ENCODE data around the gene C9orf78. TPM values are rescaled to one million over a fixed set of nuclear protein-coding genes. Genes with fewer than 3 reads are reported as not detected.

Gene C9orf78
- polyA plus RNA-seq, 1 donor (not counting 4 experiments of a cell fraction or from before 2014, with no cell fraction given), result 66.5 TPM

- FAIRE-seq, result no peak
Observed at GRCh38 chr9:129810788-129811187, 24.3 kb downstream of the C9orf78 start.

GRCh38 chr9:129810116-129810515 lies 25.0 kb downstream of the C9orf78 start:
- DNase-seq (ENCODE audit: low read depth, low spot score) (no peak), FAIRE-seq (no peak)
- no peak for TF ChIP-seq EZH2 (IDR thresholded peaks at IDR 0.05; ENCODE audit: low read length)
- TF ChIP-seq, protein P1, sequence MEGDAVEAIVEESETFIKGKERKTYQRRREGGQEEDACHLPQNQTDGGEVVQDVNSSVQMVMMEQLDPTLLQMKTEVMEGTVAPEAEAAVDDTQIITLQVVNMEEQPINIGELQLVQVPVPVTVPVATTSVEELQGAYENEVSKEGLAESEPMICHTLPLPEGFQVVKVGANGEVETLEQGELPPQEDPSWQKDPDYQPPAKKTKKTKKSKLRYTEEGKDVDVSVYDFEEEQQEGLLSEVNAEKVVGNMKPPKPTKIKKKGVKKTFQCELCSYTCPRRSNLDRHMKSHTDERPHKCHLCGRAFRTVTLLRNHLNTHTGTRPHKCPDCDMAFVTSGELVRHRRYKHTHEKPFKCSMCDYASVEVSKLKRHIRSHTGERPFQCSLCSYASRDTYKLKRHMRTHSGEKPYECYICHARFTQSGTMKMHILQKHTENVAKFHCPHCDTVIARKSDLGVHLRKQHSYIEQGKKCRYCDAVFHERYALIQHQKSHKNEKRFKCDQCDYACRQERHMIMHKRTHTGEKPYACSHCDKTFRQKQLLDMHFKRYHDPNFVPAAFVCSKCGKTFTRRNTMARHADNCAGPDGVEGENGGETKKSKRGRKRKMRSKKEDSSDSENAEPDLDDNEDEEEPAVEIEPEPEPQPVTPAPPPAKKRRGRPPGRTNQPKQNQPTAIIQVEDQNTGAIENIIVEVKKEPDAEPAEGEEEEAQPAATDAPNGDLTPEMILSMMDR (optimal IDR thresholded peaks at IDR 0.05 in 1 of 3, IDR thresholded peaks at IDR 0.05 in 1 of 3, conservative IDR thresholded peaks at IDR 0.05 in 1 of 3; ENCODE audit: extremely low read depth in 1 of 3, insufficient read depth in 2 of 3, low read length in 3 of 3), result no peak
- H3K4me3 ChIP-seq (ENCODE audit: control insufficient read depth in 2 of 3, extremely low read depth in 1 of 3, insufficient read depth in 2 of 3, low read depth in 1 of 3, low read length in 3 of 3), result no peak overlapping the region
- no peaks in the 10 kb centered on the region for H4K20me1 ChIP-seq (ENCODE audit: control insufficient read depth, extremely low read depth, insufficient read depth, low read length)
- no peak overlapping the region for H3K27ac ChIP-seq (ENCODE audit: control insufficient read depth, insufficient read depth, low read length)
- H3K9me3 ChIP-seq (ENCODE audit: control insufficient read depth, low read depth, low read length), result no peaks in the 10 kb centered on the region
- H3K36me3 ChIP-seq (ENCODE audit: control insufficient read depth in 2 of 2, extremely low read depth in 1 of 2, insufficient read depth in 2 of 2, low read length in 2 of 2), result peaks cover 26 to 30% of the 10 kb centered on the region in 2 experiments
- no peak overlapping the region for H2AFZ ChIP-seq (ENCODE audit: control insufficient read depth, low read length)
- H3K9me1 ChIP-seq (ENCODE audit: control insufficient read depth, extremely low read depth, insufficient read depth, low read length), result no peaks in the 10 kb centered on the region
- H3K9ac ChIP-seq (ENCODE audit: control insufficient read depth, extremely low read depth, insufficient read depth, low read length), result no peak overlapping the region
- dilution Hi-C loops (cut with MboI; ENCODE audit: extremely low pct_ligation_motif_present, low sequenced_read_pairs), result no loop called here
- no peaks in the 10 kb centered on the region for H3K4me1 ChIP-seq (ENCODE audit: control insufficient read depth, extremely low read depth, insufficient read depth, low read length)
- H3K79me2 ChIP-seq (ENCODE audit: control insufficient read depth, insufficient read depth, low read length), result peaks cover 1% of the 10 kb centered on the region
- H3K27me3 ChIP-seq (ENCODE audit: control insufficient read depth, extremely low read depth, insufficient read depth, low read length), result no peaks in the 10 kb centered on the region
- H3K4me2 ChIP-seq (ENCODE audit: control insufficient read depth, extremely low read depth, insufficient read depth, low read depth, low read length), result no peak overlapping the region

More at GRCh38 chr9:129810788-129811187, 24.3 kb downstream of the C9orf78 start:
- TF ChIP-seq, protein P1 (optimal IDR thresholded peaks at IDR 0.05 in 1 of 3, IDR thresholded peaks at IDR 0.05 in 1 of 3, conservative IDR thresholded peaks at IDR 0.05 in 1 of 3; ENCODE audit: extremely low read depth in 1 of 3, insufficient read depth in 2 of 3, low read length in 3 of 3), result no peak
- no peak for TF ChIP-seq EZH2 (IDR thresholded peaks at IDR 0.05; ENCODE audit: low read length)
- no peak overlapping the region for H3K9ac ChIP-seq (ENCODE audit: control insufficient read depth, extremely low read depth, insufficient read depth, low read length)
- peaks cover 27 to 31% of the 10 kb centered on the region in 2 experiments for H3K36me3 ChIP-seq (ENCODE audit: control insufficient read depth in 2 of 2, extremely low read depth in 1 of 2, insufficient read depth in 2 of 2, low read length in 2 of 2)
- H3K79me2 ChIP-seq (ENCODE audit: control insufficient read depth, insufficient read depth, low read length), result no peaks in the 10 kb centered on the region
- no peaks in the 10 kb centered on the region for H3K9me3 ChIP-seq (ENCODE audit: control insufficient read depth, low read depth, low read length)
- no peaks in the 10 kb centered on the region for H4K20me1 ChIP-seq (ENCODE audit: control insufficient read depth, extremely low read depth, insufficient read depth, low read length)
- H3K27ac ChIP-seq (ENCODE audit: control insufficient read depth, insufficient read depth, low read length), result no peak overlapping the region
- no peak for DNase-seq (ENCODE audit: low read depth, low spot score)
- H3K4me1 ChIP-seq (ENCODE audit: control insufficient read depth, extremely low read depth, insufficient read depth, low read length), result no peaks in the 10 kb centered on the region
- no peak overlapping the region for H3K4me2 ChIP-seq (ENCODE audit: control insufficient read depth, extremely low read depth, insufficient read depth, low read depth, low read length)
- H3K27me3 ChIP-seq (ENCODE audit: control insufficient read depth, extremely low read depth, insufficient read depth, low read length), result no peaks in the 10 kb centered on the region
- H3K9me1 ChIP-seq (ENCODE audit: control insufficient read depth, extremely low read depth, insufficient read depth, low read length), result no peaks in the 10 kb centered on the region
- no peak overlapping the region for H3K4me3 ChIP-seq (ENCODE audit: control insufficient read depth in 2 of 3, extremely low read depth in 1 of 3, insufficient read depth in 2 of 3, low read depth in 1 of 3, low read length in 3 of 3)
- dilution Hi-C loops (cut with MboI; ENCODE audit: extremely low pct_ligation_motif_present, low sequenced_read_pairs), result no loop called here
- no peak overlapping the region for H2AFZ ChIP-seq (ENCODE audit: control insufficient read depth, low read length)
